SK-N-SH treated with all-trans-retinoic acid at 6 μM for 48 hours (cell line): ENCODE data around the gene PTBP1.

Experiments used
- ATAC-seq: fragments of 200-7000 bp; cut with Tn5 transposase; 3 replicates; pipeline ENCODE4 v1.9.1; 2020; ENCODE audit warnings: mild to moderate bottlenecking, moderate library complexity
- BACH2 ChIP-seq: fragments of 250-450 bp; sonication (Bioruptor Pico); IDR thresholded peaks from 2 replicates; pipeline ENCODE4 v1.9.0; 2021; ENCODE audit warnings: mild to moderate bottlenecking, borderline replicate concordance
- CREB5 ChIP-seq: fragments of 250-450 bp; sonication (Bioruptor Pico); IDR thresholded peaks from 2 replicates; pipeline ENCODE4 v1.5.1; 2020; ENCODE audit warnings: low read depth, mild to moderate bottlenecking, moderate library complexity
- CSDC2 ChIP-seq: fragments of 250-450 bp; sonication (Bioruptor Pico); IDR thresholded peaks from 2 replicates; pipeline ENCODE4 v1.5.0; 2020; ENCODE audit warnings: mild to moderate bottlenecking, moderate library complexity
- ESRRG ChIP-seq: fragments of 250-450 bp; sonication (Bioruptor Pico); IDR thresholded peaks from 2 replicates; pipeline ENCODE4 v1.6.1; 2021; ENCODE audit warnings: mild to moderate bottlenecking
- ISL1 ChIP-seq: fragments of 250-450 bp; sonication (Bioruptor Pico); IDR thresholded peaks from 2 replicates; pipeline ENCODE4 v2.1.2; 2022; ENCODE audit warnings: mild to moderate bottlenecking, moderate library complexity
- OSR1 ChIP-seq: fragments of 250-450 bp; sonication (Bioruptor Pico); IDR thresholded peaks from 2 replicates; pipeline ENCODE4 v1.8.0; 2022; ENCODE audit warnings: moderate library complexity, mild to moderate bottlenecking, inconsistent platforms
- PATZ1 ChIP-seq: fragments of 250-450 bp; sonication (Bioruptor Pico); IDR thresholded peaks from 2 replicates; pipeline ENCODE4 v1.8.0; 2020; ENCODE audit warnings: mild to moderate bottlenecking, moderate library complexity, borderline replicate concordance
- POU6F1 ChIP-seq: fragments of 250-450 bp; sonication (Bioruptor Pico); IDR thresholded peaks from 2 replicates; pipeline ENCODE4 v1.8.0; 2021; ENCODE audit warnings: low read depth, mild to moderate bottlenecking, moderate library complexity, borderline replicate concordance
- PPARA ChIP-seq: fragments of 250-450 bp; sonication (Bioruptor Pico); IDR thresholded peaks from 2 replicates; pipeline ENCODE4 v1.5.0; 2020; ENCODE audit warnings: mild to moderate bottlenecking, borderline replicate concordance
- RARB ChIP-seq: fragments of 250-450 bp; sonication (Bioruptor Pico); IDR thresholded peaks from 2 replicates; pipeline ENCODE4 v1.8.0; 2021; ENCODE audit warnings: mild to moderate bottlenecking, moderate library complexity
- SNAI2 ChIP-seq: fragments of 250-450 bp; sonication (Bioruptor Pico); IDR thresholded peaks from 2 replicates; pipeline ENCODE4 v1.5.0; 2020; ENCODE audit warnings: mild to moderate bottlenecking, moderate library complexity
- TOX ChIP-seq: fragments of 250-450 bp; sonication (Bioruptor Pico); IDR thresholded peaks from 2 replicates; pipeline ENCODE4 v1.8.0; 2021; ENCODE audit warnings: mild to moderate bottlenecking, moderate library complexity, borderline replicate concordance
- TSHZ2 ChIP-seq: fragments of 250-450 bp; sonication (Bioruptor Pico); IDR thresholded peaks from 2 replicates; pipeline ENCODE4 v1.5.0; 2020; ENCODE audit warnings: mild to moderate bottlenecking, moderate library complexity
- ZFP3 ChIP-seq: fragments of 250-450 bp; sonication (Bioruptor Pico); IDR thresholded peaks from 2 replicates; pipeline ENCODE4 v1.5.0; 2020; ENCODE audit warnings: mild to moderate bottlenecking, moderate library complexity
- ZFP30 ChIP-seq: fragments of 450-650 bp; formaldehyde crosslinking; IDR thresholded peaks from 2 replicates; pipeline ENCODE4 v1.5.0; 2022; ENCODE audit warnings: mild to moderate bottlenecking, moderate library complexity
- ZNF565 ChIP-seq: fragments of 450-650 bp; formaldehyde crosslinking; conservative IDR thresholded peaks from 2 replicates; pipeline ENCODE4 v1.5.0; 2020; ENCODE audit warnings: low read depth, mild to moderate bottlenecking, moderate library complexity
- ZNF8 ChIP-seq: fragments of 450-650 bp; formaldehyde crosslinking; IDR thresholded peaks from 2 replicates; pipeline ENCODE4 v1.5.0; 2020; ENCODE audit warnings: mild to moderate bottlenecking, moderate library complexity
- TF ChIP-seq, protein P1 (sequence below): fragments of 250-450 bp; sonication (Bioruptor Pico); IDR thresholded peaks from 2 replicates; pipeline ENCODE4 v1.5.1; 2021; ENCODE audit warnings: mild to moderate bottlenecking, moderate library complexity

Gene PTBP1

GRCh38 chr19:810883-811489, 13.7 kb downstream of the PTBP1 start (continued):
- TF ChIP-seq, protein P1, sequence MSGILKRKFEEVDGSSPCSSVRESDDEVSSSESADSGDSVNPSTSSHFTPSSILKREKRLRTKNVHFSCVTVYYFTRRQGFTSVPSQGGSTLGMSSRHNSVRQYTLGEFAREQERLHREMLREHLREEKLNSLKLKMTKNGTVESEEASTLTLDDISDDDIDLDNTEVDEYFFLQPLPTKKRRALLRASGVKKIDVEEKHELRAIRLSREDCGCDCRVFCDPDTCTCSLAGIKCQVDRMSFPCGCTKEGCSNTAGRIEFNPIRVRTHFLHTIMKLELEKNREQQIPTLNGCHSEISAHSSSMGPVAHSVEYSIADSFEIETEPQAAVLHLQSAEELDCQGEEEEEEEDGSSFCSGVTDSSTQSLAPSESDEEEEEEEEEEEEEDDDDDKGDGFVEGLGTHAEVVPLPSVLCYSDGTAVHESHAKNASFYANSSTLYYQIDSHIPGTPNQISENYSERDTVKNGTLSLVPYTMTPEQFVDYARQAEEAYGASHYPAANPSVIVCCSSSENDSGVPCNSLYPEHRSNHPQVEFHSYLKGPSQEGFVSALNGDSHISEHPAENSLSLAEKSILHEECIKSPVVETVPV (CRISPR knock-in tag): no peak
- no peak for TF ChIP-seq SNAI2 (CRISPR knock-in tag)
- TF ChIP-seq ZFP3 (CRISPR knock-in tag): no peak
- no peak for TF ChIP-seq RARB (CRISPR knock-in tag)
- no peak for TF ChIP-seq BACH2 (CRISPR knock-in tag)
- TF ChIP-seq OSR1: no peak
- no peak for TF ChIP-seq CREB5 (CRISPR knock-in tag)
- no peak for TF ChIP-seq PPARA (CRISPR knock-in tag)
- no peak for TF ChIP-seq ZNF565 (CRISPR knock-in tag)
- TF ChIP-seq ISL1 (CRISPR knock-in tag): no peak

GRCh38 chr19:811506-812048, 14.3 kb downstream of the PTBP1 start:
- no peak for TF ChIP-seq CSDC2
- TF ChIP-seq TSHZ2: no peak
- TF ChIP-seq ZNF8: no peak
- TF ChIP-seq ZFP30 (CRISPR knock-in tag): no peak
- no peak for TF ChIP-seq POU6F1 (CRISPR knock-in tag)
- no peak for TF ChIP-seq SNAI2 (CRISPR knock-in tag)
- TF ChIP-seq ESRRG (CRISPR knock-in tag): no peak
- no peak for TF ChIP-seq TOX
- TF ChIP-seq ISL1 (CRISPR knock-in tag): no peak
- no peak for TF ChIP-seq PATZ1 (CRISPR knock-in tag)
- no peak for TF ChIP-seq RARB (CRISPR knock-in tag)
- TF ChIP-seq, protein P1 (CRISPR knock-in tag): no peak
- no peak for TF ChIP-seq ZFP3 (CRISPR knock-in tag)
- no peak for TF ChIP-seq OSR1
- ATAC-seq: no peak
